BLaER1 treated with 17β-estradiol and CSF1 and Interleukin-3, amounts not matched to agents 10 nM and 100 nM (cell line): ENCODE data around the gene SLC35A4.

Experiments used
- H3K27ac ChIP-seq, 11 experiments: shearing (Covaris generic); formaldehyde crosslinking; 2 replicates each; pipeline ENCODE4 v1.8.1; 2022
- H3K27me3 ChIP-seq, 11 experiments: shearing (Covaris generic); formaldehyde crosslinking; 2 replicates each; pipeline ENCODE4 v1.8.1; 2022
- H3K36me3 ChIP-seq, 11 experiments: shearing (Covaris generic); formaldehyde crosslinking; 2 replicates each; pipeline ENCODE4 v1.8.1; 2022
- H3K4me1 ChIP-seq, 10 experiments: shearing (Covaris generic); formaldehyde crosslinking; 2 replicates each; pipeline ENCODE4 v1.8.1; 2022
- H3K4me2 ChIP-seq, 11 experiments: shearing (Covaris generic); formaldehyde crosslinking; 2 replicates each; pipeline ENCODE4 v1.8.1; 2022
- H3K4me3 ChIP-seq, 10 experiments: shearing (Covaris generic); formaldehyde crosslinking; 2 replicates each; pipeline ENCODE4 v1.8.1; 2022
- H3K9ac ChIP-seq, 11 experiments: shearing (Covaris generic); formaldehyde crosslinking; 2 replicates each; pipeline ENCODE4 v1.8.1; 2022
- H3K9me3 ChIP-seq, 11 experiments: shearing (Covaris generic); formaldehyde crosslinking; replicated peaks in 1 of 11; 2 replicates each; pipeline ENCODE4 v1.8.1; 2022
- H4K20me1 ChIP-seq, 11 experiments: shearing (Covaris generic); formaldehyde crosslinking; 2 replicates each; pipeline ENCODE4 v1.8.1; 2022
- Cebpa-rat ChIP-seq, 11 experiments: shearing (Covaris generic); IDR thresholded peaks; 2 replicates each; pipeline ENCODE4 v1.8.1; 2022

SLC35A4 gene

GRCh38 chr5:140568443-140569063 lies 3.9 kb downstream of the SLC35A4 start:
- H4K20me1 ChIP-seq, result no peaks in the 10 kb centered on the region
- peak overlapping the region; percentile 16 to 73 (median 58); a peak in 20 of 22 replicates for H3K9ac ChIP-seq

GRCh38 chr5:140569197-140569596 lies 4.6 kb downstream of the SLC35A4 start:
- Histone ChIP-seq H3K9ac (peak overlapping the region; percentile 43 to 73 (median 60)), H3K9me3 (peaks cover 5 to 17% (median 10%) of the 10 kb centered on the region in 11 experiments; a peak in 21 of 22 replicates), H3K4me3 (peak overlapping the region in 2 of 10 experiments; percentile 2 to 24; a peak in 3 of 20 replicates), H3K36me3 (peaks cover 6 to 57% (median 23%) of the 10 kb centered on the region in 11 experiments; a peak in 20 of 22 replicates), H4K20me1 (no peaks in the 10 kb centered on the region), H3K27ac (peak overlapping the region; percentile 32 to 81 (median 69); a peak in 21 of 22 replicates), H3K27me3 (peaks cover 25 to 31% (median 28%) of the 10 kb centered on the region in 11 experiments), H3K4me2 (peak overlapping the region; percentile 62 to 98 (median 73)), H3K4me1 (peaks cover 28 to 94% (median 48%) of the 10 kb centered on the region in 10 experiments)
- no peak for TF ChIP-seq Cebpa-rat (IDR thresholded peaks at IDR 0.05)

More at GRCh38 chr5:140568443-140569063, 3.9 kb downstream of the SLC35A4 start:
- Histone ChIP-seq H3K27me3 (peaks cover 32 to 38% (median 34%) of the 10 kb centered on the region in 11 experiments), H3K27ac (peak overlapping the region; percentile 32 to 81 (median 69); a peak in 21 of 22 replicates), H3K9me3 (peaks cover 7 to 23% (median 16%) of the 10 kb centered on the region in 11 experiments; a peak in 21 of 22 replicates), H3K4me2 (peak overlapping the region; percentile 62 to 98 (median 73)), H3K36me3 (peaks cover 6 to 51% (median 23%) of the 10 kb centered on the region in 11 experiments; a peak in 20 of 22 replicates), H3K4me3 (peak overlapping the region in 2 of 10 experiments; percentile 2 to 24; a peak in 2 of 20 replicates), H3K4me1 (peaks cover 28 to 90% (median 54%) of the 10 kb centered on the region in 10 experiments)
- no peak for TF ChIP-seq Cebpa-rat (IDR thresholded peaks at IDR 0.05)

DNA sequence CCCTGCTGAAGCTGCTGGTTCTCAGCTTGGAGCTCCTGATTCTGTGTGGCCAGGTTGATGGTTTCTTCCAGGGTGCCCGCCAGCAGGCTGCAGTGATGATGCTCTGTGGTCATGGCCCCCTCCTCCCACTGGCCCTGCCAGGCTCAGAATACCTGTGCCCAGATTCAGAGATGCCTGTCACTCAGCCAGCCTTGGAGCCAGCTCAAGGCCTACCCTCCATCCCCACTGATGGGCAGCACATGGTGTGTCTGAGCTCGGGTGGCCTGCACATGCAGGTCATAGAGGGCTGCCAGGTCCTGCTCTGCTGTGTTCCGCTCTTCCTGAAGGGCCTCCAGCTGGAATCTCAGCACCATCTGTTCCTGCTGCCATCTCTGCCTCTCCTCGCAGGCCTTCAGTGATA lies 5.4 kb downstream of the SLC35A4 start:
- Histone ChIP-seq H3K36me3 (peaks cover 6 to 62% (median 23%) of the 10 kb centered on the region in 11 experiments; a peak in 20 of 22 replicates), H3K27ac (peak overlapping the region in 10 of 11 experiments; percentile 50 to 81 (median 70); a peak in 17 of 22 replicates), H3K4me1 (peaks cover 28 to 100% (median 48%) of the 10 kb centered on the region in 10 experiments), H3K9me3 (peaks cover 0 to 8% (median 1%) of the 10 kb centered on the region in 11 experiments; a peak in 14 of 22 replicates), H3K4me3 (no peak overlapping the region), H3K27me3 (peaks cover 17 to 23% (median 19%) of the 10 kb centered on the region in 11 experiments), H4K20me1 (no peaks in the 10 kb centered on the region), H3K9ac (peak overlapping the region in 7 of 11 experiments; percentile 43 to 73 (median 65); a peak in 7 of 22 replicates), H3K4me2 (peak overlapping the region; percentile 62 to 98 (median 73))
- no peak for TF ChIP-seq Cebpa-rat (IDR thresholded peaks at IDR 0.05)

GRCh38 chr5:140570488-140570887 lies 5.9 kb downstream of the SLC35A4 start:
- peak overlapping the region in 6 of 11 experiments; percentile 23 to 81 (median 70); a peak in 3 of 22 replicates for H3K27ac ChIP-seq
- peak overlapping the region in 2 of 11 experiments; percentile 38 to 69; a peak in 2 of 22 replicates for H3K9ac ChIP-seq
- H3K4me3 ChIP-seq, result no peak overlapping the region
- peak overlapping the region in 4 of 11 experiments; percentile 72 to 98 (median 93); a peak in 8 of 22 replicates for H3K4me2 ChIP-seq
- no peaks in the 10 kb centered on the region for H4K20me1 ChIP-seq
- TF ChIP-seq Cebpa-rat (IDR thresholded peaks at IDR 0.05), result no peak
- peaks cover 12 to 18% (median 15%) of the 10 kb centered on the region in 11 experiments for H3K27me3 ChIP-seq
- peaks cover 25 to 100% (median 46%) of the 10 kb centered on the region in 10 experiments for H3K4me1 ChIP-seq
- H3K36me3 ChIP-seq, result peaks cover 6 to 66% (median 23%) of the 10 kb centered on the region in 11 experiments; a peak in 20 of 22 replicates
- H3K9me3 ChIP-seq, result peaks cover 0 to 4% (median 0%) of the 10 kb centered on the region in 11 experiments; a peak in 3 of 22 replicates

- TF ChIP-seq Cebpa-rat (IDR thresholded peaks at IDR 0.05), result no peak
- H3K4me1 ChIP-seq, result peaks cover 20 to 100% (median 42%) of the 10 kb centered on the region in 10 experiments
- peak overlapping the region in 2 of 11 experiments; percentile 23 to 27; a peak in 2 of 22 replicates for H3K27ac ChIP-seq
- no peaks in the 10 kb centered on the region for H4K20me1 ChIP-seq
- peak overlapping the region in 2 of 11 experiments; percentile 89 to 97; a peak in 4 of 22 replicates for H3K4me2 ChIP-seq
- H3K36me3 ChIP-seq, result peaks cover 6 to 72% (median 21%) of the 10 kb centered on the region in 11 experiments; a peak in 20 of 22 replicates
- no peaks in the 10 kb centered on the region; a peak in 1 of 22 replicates for H3K9me3 ChIP-seq
- peak overlapping the region in 1 of 11 experiments; percentile 69; a peak in 1 of 22 replicates for H3K9ac ChIP-seq
- H3K27me3 ChIP-seq, result peaks cover 6 to 12% (median 9%) of the 10 kb centered on the region in 11 experiments; a peak in 20 of 22 replicates
- no peak overlapping the region for H3K4me3 ChIP-seq
Measured at GRCh38 chr5:140571105-140571504, 6.5 kb downstream of the SLC35A4 start.

DNA sequence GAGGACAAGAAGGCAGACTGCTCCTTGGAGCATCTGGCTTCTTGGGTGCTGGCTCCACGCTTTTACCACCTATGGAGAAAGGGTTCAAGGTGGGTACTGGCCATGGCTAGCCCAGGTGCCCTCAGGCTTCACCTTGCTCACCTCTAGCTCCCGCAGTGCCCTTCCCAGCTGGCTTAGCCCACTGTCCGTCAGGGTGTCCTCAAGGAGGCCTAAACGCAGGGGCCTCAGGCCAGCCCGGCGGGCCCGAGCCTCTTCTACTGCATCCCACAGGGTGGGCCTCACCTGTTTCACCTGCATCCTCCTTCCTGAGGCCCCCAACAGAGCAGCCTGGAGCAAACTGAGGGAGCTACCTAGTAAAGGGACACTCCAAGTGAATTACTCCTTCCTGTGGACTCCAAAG lies 9.1 kb downstream of the SLC35A4 start:
- H3K36me3 ChIP-seq, result peaks cover 0 to 66% (median 0%) of the 10 kb centered on the region in 11 experiments; a peak in 6 of 22 replicates
- H3K4me3 ChIP-seq, result no peak overlapping the region
- peak overlapping the region in 3 of 11 experiments; percentile 64 to 90 (median 80); a peak in 6 of 22 replicates for H3K4me2 ChIP-seq
- TF ChIP-seq Cebpa-rat (IDR thresholded peaks at IDR 0.05), result no peak
- H3K9ac ChIP-seq, result peak overlapping the region in 1 of 11 experiments; percentile 57; a peak in 1 of 22 replicates
- H3K9me3 ChIP-seq, result no peaks in the 10 kb centered on the region
- H3K27ac ChIP-seq, result peak overlapping the region in 3 of 11 experiments; percentile 17 to 76 (median 31); a peak in 2 of 22 replicates
- peaks cover 15 to 100% (median 30%) of the 10 kb centered on the region in 10 experiments for H3K4me1 ChIP-seq
- H4K20me1 ChIP-seq, result no peaks in the 10 kb centered on the region
- H3K27me3 ChIP-seq, result no peaks in the 10 kb centered on the region

GRCh38 chr5:140574165-140574564 lies 9.5 kb downstream of the SLC35A4 start:
- Histone ChIP-seq H3K27ac (peak overlapping the region in 3 of 11 experiments; percentile 17 to 76 (median 31); a peak in 4 of 22 replicates), H3K9me3 (no peaks in the 10 kb centered on the region), H3K4me1 (peaks cover 10 to 100% (median 25%) of the 10 kb centered on the region in 10 experiments), H3K36me3 (peaks cover 0 to 71% (median 0%) of the 10 kb centered on the region in 11 experiments; a peak in 6 of 22 replicates), H3K4me2 (peak overlapping the region in 3 of 11 experiments; percentile 64 to 90 (median 80); a peak in 6 of 22 replicates), H3K27me3 (no peaks in the 10 kb centered on the region), H3K9ac (peak overlapping the region in 2 of 11 experiments; percentile 57 to 60; a peak in 1 of 22 replicates), H3K4me3 (no peak overlapping the region), H4K20me1 (no peaks in the 10 kb centered on the region)
- no peak for TF ChIP-seq Cebpa-rat (IDR thresholded peaks at IDR 0.05)

DNA sequence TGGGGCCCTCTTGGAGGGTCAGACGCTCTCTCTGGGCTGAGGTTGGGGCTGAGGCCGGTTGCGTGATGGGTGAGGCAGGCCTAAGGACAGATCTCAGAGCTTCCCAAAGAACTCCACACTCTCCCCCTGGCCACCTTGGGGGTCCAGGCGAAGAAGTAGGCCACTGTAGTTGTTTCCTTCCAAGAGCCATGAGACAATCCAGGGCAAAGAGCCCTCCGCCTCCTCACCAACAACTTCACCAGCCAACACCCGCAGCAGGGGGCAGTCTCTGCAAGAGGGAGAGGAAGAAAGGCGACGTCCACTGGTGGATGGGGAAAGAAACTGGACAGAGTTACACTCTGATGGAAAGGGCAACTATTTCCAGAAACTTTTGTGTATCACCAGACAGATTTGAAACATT lies 10.7 kb downstream of the SLC35A4 start:
- H3K4me1 ChIP-seq, result peaks cover 0 to 100% (median 14%) of the 10 kb centered on the region in 10 experiments; a peak in 12 of 20 replicates
- H3K4me3 ChIP-seq, result no peak overlapping the region
- no peaks in the 10 kb centered on the region for H3K27me3 ChIP-seq
- H3K36me3 ChIP-seq, result peaks cover 0 to 78% (median 0%) of the 10 kb centered on the region in 11 experiments; a peak in 6 of 22 replicates
- TF ChIP-seq Cebpa-rat (IDR thresholded peaks at IDR 0.05), result no peak
- H3K9ac ChIP-seq, result peak overlapping the region in 2 of 11 experiments; percentile 57 to 63; a peak in 4 of 22 replicates
- no peaks in the 10 kb centered on the region for H3K9me3 ChIP-seq
- peak overlapping the region in 4 of 11 experiments; percentile 16 to 90 (median 72); a peak in 6 of 22 replicates for H3K4me2 ChIP-seq
- peak overlapping the region in 5 of 11 experiments; percentile 49 to 76 (median 70); a peak in 12 of 22 replicates for H3K27ac ChIP-seq
- no peaks in the 10 kb centered on the region for H4K20me1 ChIP-seq
